CD4-positive, CD25-positive, alpha-beta regulatory T cell (primary cell): ENCODE results near the gene CBFA2T3. TPM values are rescaled to one million over a fixed set of nuclear protein-coding genes. Genes with fewer than 3 reads are reported as not detected.

Experiments used
- ATAC-seq, 2 donors: fragments of 150-1000 bp; cut with Tn5 transposase; one replicate each; pipeline ENCODE4 v1.10.0; 2021; ENCODE audit warnings: low read depth in 2 of 2, moderate number of reproducible peaks in 2 of 2, moderate library complexity in 1 of 2
- DNase-seq, 3 donors: peaks; one replicate each; pipeline versions ENCODE4 v3.0.0 to v3.0.0-alpha.2; 2012 to 2022; ENCODE audit warnings: mixed read lengths in 1 of 3
- H3K27ac ChIP-seq: one replicate; pipeline ENCODE4 v1.7.0; 2013; ENCODE audit warnings: mild to moderate bottlenecking, low read length; ENCODE audit not compliant: insufficient read depth, poor library complexity, severe bottlenecking
- H3K27me3 ChIP-seq: one replicate; pipeline ENCODE4 v1.7.0; 2013; ENCODE audit warnings: low read length; ENCODE audit not compliant: control insufficient read depth, insufficient read depth
- H3K36me3 ChIP-seq: one replicate; pipeline ENCODE4 v1.7.0; 2013; ENCODE audit warnings: mild to moderate bottlenecking, low read length, moderate library complexity; ENCODE audit not compliant: control insufficient read depth, insufficient read depth
- H3K4me1 ChIP-seq: 2 replicates; pipeline ENCODE4 v1.7.0; 2013; ENCODE audit warnings: mild to moderate bottlenecking, low read length; ENCODE audit not compliant: insufficient read depth, control insufficient read depth, poor library complexity, severe bottlenecking
- H3K4me3 ChIP-seq: one replicate; pipeline ENCODE4 v1.7.0; 2013; ENCODE audit warnings: low read depth, mild to moderate bottlenecking, low read length, moderate library complexity
- H3K9me3 ChIP-seq, 2 experiments: 1 replicate in 1 of 2; 2 replicates in 1 of 2; pipeline ENCODE4 v1.7.0; 2013; ENCODE audit warnings: low read length in 2 of 2, mild to moderate bottlenecking in 1 of 2, moderate library complexity in 1 of 2; ENCODE audit not compliant: control insufficient read depth in 2 of 2
- H3K27ac Mint-ChIP-seq, 3 donors: one replicate each; pipeline ENCODE4 v1.8.0; 2020 to 2022; ENCODE audit warnings: mild to moderate bottlenecking in 3 of 3, mixed read lengths in 3 of 3, moderate library complexity in 2 of 3
- H3K27me3 Mint-ChIP-seq: one replicate; pipeline ENCODE4 v1.8.0; 2022; ENCODE audit warnings: mild to moderate bottlenecking, mixed read lengths
- H3K36me3 Mint-ChIP-seq: one replicate; pipeline ENCODE4 v1.8.0; 2020; ENCODE audit warnings: mixed read lengths
- H3K4me1 Mint-ChIP-seq, 4 donors: one replicate each; pipeline ENCODE4 v1.8.0; 2020 to 2022; ENCODE audit warnings: mixed read lengths in 4 of 4, mild to moderate bottlenecking in 1 of 4
- H3K4me3 Mint-ChIP-seq, 4 donors: one replicate each; pipeline ENCODE4 v1.8.0; 2020 to 2022; ENCODE audit warnings: mild to moderate bottlenecking in 4 of 4, mixed read lengths in 4 of 4, moderate library complexity in 3 of 4
- H3K9me3 Mint-ChIP-seq, 7 donors: one replicate each; pipeline ENCODE4 v1.8.0; 2020 to 2022; ENCODE audit warnings: mixed read lengths in 7 of 7, mild to moderate bottlenecking in 3 of 7, moderate library complexity in 2 of 7
- polyA plus RNA-seq, 4 donors: library from polyadenylated mRNA; unstranded; fragments of 300-500 nt; fragmentation: Illumina TruSeq; gene quantifications; one replicate each; pipeline ENCODE4 v1.2.3, GENCODE V29; 2021
- total RNA-seq: library from RNA; stranded (reverse); gene quantifications from one replicate; pipeline ENCODE4 v1.2.3, GENCODE V29; 2022

The CBFA2T3 gene
- total and polyA plus RNA-seq, 5 donors from 2014 or later = 0.25 to 1.3 TPM; not detected in 3

- H3K27ac ChIP-seq = no peak overlapping the region
- ATAC-seq = no peak
- peaks cover 52% of the 10 kb centered on the region for H3K27me3 Mint-ChIP-seq
These were observed 36.8 kb downstream of the CBFA2T3 start for GRCh38 chr16:88939972-88940861.

DNA sequence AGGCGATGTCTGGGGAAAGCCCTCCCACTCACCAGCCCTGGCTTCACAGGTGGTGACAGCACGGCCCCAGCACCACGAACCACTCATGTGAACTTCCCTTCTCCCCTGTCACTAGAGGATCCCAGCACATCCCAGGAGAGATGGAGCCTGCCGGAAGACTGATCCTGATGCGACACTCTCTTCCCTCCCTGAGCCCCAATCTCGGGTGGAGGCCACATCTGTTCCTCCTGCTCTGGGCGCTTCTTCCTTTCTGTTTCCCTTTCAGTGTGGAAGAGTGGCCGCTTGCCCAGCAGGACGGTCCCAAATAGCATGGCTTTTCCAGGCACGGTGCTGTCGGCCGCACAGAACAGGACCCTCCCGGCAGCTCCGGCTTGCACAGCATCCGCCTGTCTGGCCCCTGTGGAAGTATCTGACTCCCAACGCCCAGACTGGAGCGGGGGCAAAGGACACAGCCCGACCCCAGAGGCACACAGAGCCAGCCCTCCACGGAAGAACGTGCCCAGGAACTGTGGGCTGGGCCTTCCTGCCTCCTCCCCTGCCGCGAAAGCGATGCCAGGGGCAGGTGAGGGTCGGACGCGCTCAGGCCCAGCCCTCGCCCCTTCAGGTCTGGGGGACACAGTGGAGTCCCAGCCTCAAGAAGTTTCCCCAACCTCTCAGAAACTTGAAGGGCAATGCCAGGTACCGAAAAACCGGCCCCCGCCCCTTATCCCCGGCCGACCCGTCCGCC lies 37.6 kb downstream of the CBFA2T3 start:
- no peak for DNase-seq
- H3K4me1 Mint-ChIP-seq = peaks cover 0 to 12% (median 0%) of the 10 kb centered on the region in 4 donors
- peak overlapping the region in 2 of 4 donors; percentile 28 to 39 for H3K4me3 Mint-ChIP-seq
- H3K4me1 ChIP-seq = peaks cover 21% of the 10 kb centered on the region
- no peaks in the 10 kb centered on the region for H3K9me3 ChIP-seq
- H3K27ac ChIP-seq = no peak overlapping the region
- no peaks in the 10 kb centered on the region for H3K9me3 Mint-ChIP-seq
- H3K27me3 Mint-ChIP-seq = peaks cover 44% of the 10 kb centered on the region
- H3K27me3 ChIP-seq = peaks cover 7% of the 10 kb centered on the region
- no peak overlapping the region for H3K4me3 ChIP-seq
- H3K36me3 Mint-ChIP-seq = no peaks in the 10 kb centered on the region
- no peaks in the 10 kb centered on the region for H3K36me3 ChIP-seq
- no peak overlapping the region for H3K27ac Mint-ChIP-seq
- no peak for ATAC-seq

More at GRCh38 chr16:88939972-88940861, 36.8 kb downstream of the CBFA2T3 start:
- no peaks in the 10 kb centered on the region for H3K9me3 Mint-ChIP-seq
- DNase-seq = no peak
- Histone ChIP-seq H3K27me3 (peaks cover 7% of the 10 kb centered on the region), H3K4me3 (no peak overlapping the region), H3K4me1 (peaks cover 21% of the 10 kb centered on the region), H3K9me3 (no peaks in the 10 kb centered on the region), H3K36me3 (no peaks in the 10 kb centered on the region)
- no peak overlapping the region for H3K27ac Mint-ChIP-seq
- H3K4me3 Mint-ChIP-seq = peak overlapping the region in 1 of 4 donors; percentile 46
- peaks cover 0 to 12% (median 0%) of the 10 kb centered on the region in 4 donors for H3K4me1 Mint-ChIP-seq
- no peaks in the 10 kb centered on the region for H3K36me3 Mint-ChIP-seq

GRCh38 chr16:88938777-88939244 lies 38.2 kb downstream of the CBFA2T3 start:
- DNase-seq = no peak
- no peak for ATAC-seq
- H3K4me1 Mint-ChIP-seq = peaks cover 0 to 12% (median 0%) of the 10 kb centered on the region in 4 donors
- peak overlapping the region in 1 of 3 donors; percentile 26 for H3K27ac Mint-ChIP-seq
- H3K27me3 ChIP-seq = peaks cover 7% of the 10 kb centered on the region
- H3K9me3 Mint-ChIP-seq = no peaks in the 10 kb centered on the region
- no peaks in the 10 kb centered on the region for H3K9me3 ChIP-seq
- peaks cover 21% of the 10 kb centered on the region for H3K4me1 ChIP-seq
- no peak overlapping the region for H3K4me3 ChIP-seq
- H3K36me3 ChIP-seq = no peaks in the 10 kb centered on the region
- no peak overlapping the region for H3K27ac ChIP-seq
- H3K4me3 Mint-ChIP-seq = peak overlapping the region in 1 of 4 donors; percentile 29
- no peaks in the 10 kb centered on the region for H3K36me3 Mint-ChIP-seq
- peaks cover 42% of the 10 kb centered on the region for H3K27me3 Mint-ChIP-seq

DNA sequence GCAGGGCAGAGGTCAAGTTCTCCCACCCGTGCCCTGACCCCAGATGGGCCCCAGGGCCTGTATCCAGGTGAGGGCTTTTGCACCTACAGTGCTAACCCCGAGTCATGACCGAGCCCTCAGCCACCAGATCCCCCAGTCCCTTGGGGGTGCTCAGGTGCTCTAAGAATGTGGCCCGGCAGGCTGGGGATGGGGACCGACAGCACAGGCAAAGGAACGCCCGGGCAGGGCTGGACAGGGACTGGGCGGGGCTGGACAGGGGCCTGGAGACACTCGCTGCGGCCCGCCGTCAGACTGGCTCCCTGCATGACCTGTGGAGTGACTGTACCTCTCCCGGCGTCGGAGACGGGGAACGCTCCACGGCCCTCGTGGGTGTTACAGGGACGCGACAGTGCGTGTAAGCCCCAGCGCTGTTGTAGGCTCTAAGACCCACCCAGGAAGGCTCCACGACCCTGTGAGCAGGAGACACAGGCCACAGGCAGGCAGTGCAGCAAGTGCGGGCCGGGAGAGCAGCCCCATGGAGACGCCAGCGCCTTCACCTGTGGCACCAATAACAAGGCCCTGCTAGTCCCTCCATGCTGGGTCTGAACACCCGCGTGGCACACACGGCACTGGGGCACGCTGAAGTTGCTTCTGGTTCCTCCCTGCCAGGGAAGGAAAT lies 38.8 kb downstream of the CBFA2T3 start:
- no peak overlapping the region for H3K4me3 Mint-ChIP-seq
- Histone ChIP-seq H3K27ac (no peak overlapping the region), H3K9me3 (no peaks in the 10 kb centered on the region), H3K4me1 (peaks cover 21% of the 10 kb centered on the region), H3K36me3 (no peaks in the 10 kb centered on the region), H3K27me3 (peaks cover 7% of the 10 kb centered on the region), H3K4me3 (no peak overlapping the region)
- H3K4me1 Mint-ChIP-seq = peaks cover 0 to 12% (median 0%) of the 10 kb centered on the region in 4 donors
- ATAC-seq (no peak), DNase-seq (no peak)
- no peaks in the 10 kb centered on the region for H3K9me3 Mint-ChIP-seq
- H3K27me3 Mint-ChIP-seq = peaks cover 42% of the 10 kb centered on the region
- no peaks in the 10 kb centered on the region for H3K36me3 Mint-ChIP-seq
- peak overlapping the region in 1 of 3 donors; percentile 26 for H3K27ac Mint-ChIP-seq

GRCh38 chr16:88937206-88937621 lies 39.8 kb downstream of the CBFA2T3 start:
- H3K9me3 Mint-ChIP-seq = no peaks in the 10 kb centered on the region
- no peak overlapping the region for H3K27ac Mint-ChIP-seq
- Histone ChIP-seq H3K4me1 (peaks cover 20% of the 10 kb centered on the region), H3K9me3 (no peaks in the 10 kb centered on the region), H3K27me3 (peaks cover 2% of the 10 kb centered on the region), H3K4me3 (no peak overlapping the region), H3K27ac (no peak overlapping the region), H3K36me3 (no peaks in the 10 kb centered on the region)
- peaks cover 32% of the 10 kb centered on the region for H3K27me3 Mint-ChIP-seq
- H3K4me1 Mint-ChIP-seq = peaks cover 0 to 12% (median 0%) of the 10 kb centered on the region in 4 donors
- no peaks in the 10 kb centered on the region for H3K36me3 Mint-ChIP-seq
- no peak for ATAC-seq
- DNase-seq = no peak
- peak overlapping the region in 1 of 4 donors; percentile 22 for H3K4me3 Mint-ChIP-seq

- DNase-seq (no peak), ATAC-seq (no peak)
- Mint-ChIP-seq H3K9me3 (no peaks in the 10 kb centered on the region), H3K27ac (no peak overlapping the region), H3K36me3 (no peaks in the 10 kb centered on the region), H3K27me3 (peaks cover 28% of the 10 kb centered on the region), H3K4me3 (peak overlapping the region in 1 of 4 donors; percentile 22), H3K4me1 (peaks cover 0 to 9% (median 0%) of the 10 kb centered on the region in 4 donors)
- Histone ChIP-seq H3K4me1 (peaks cover 16% of the 10 kb centered on the region), H3K4me3 (no peak overlapping the region), H3K36me3 (no peaks in the 10 kb centered on the region), H3K27me3 (peaks cover 2% of the 10 kb centered on the region), H3K27ac (no peak overlapping the region), H3K9me3 (no peaks in the 10 kb centered on the region)
These were observed 40.3 kb downstream of the CBFA2T3 start for GRCh38 chr16:88936556-88937205.

DNA sequence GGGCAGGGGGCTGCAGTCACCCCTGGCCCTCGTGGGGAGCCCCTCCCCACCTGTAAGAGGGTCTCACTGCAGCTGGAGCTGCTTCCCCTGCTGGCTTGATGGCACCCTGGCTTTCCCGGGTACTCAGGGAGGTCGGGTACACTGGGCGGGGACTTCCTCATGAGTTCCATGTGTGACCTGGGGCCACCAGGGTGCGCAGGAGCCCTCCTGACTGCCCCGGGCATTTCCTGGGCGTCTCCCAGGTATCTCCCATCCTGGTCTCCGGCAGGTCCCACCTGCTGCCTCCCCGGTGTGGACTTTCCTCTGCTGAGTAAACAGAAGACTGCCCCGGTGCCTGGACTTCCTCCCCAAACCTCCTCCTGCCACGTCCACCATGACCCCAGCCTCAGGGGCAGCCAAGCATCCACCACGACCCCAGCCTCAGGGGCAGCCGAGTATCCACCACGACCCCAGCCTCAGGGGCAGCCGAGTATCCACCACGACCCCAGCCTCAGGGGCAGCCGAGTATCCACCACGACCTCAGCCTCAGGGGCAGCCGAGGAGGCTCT lies 40.9 kb downstream of the CBFA2T3 start:
- Mint-ChIP-seq H3K27me3 (peaks cover 28% of the 10 kb centered on the region), H3K9me3 (no peaks in the 10 kb centered on the region), H3K4me3 (peak overlapping the region in 1 of 4 donors; percentile 15), H3K4me1 (peaks cover 0 to 9% (median 0%) of the 10 kb centered on the region in 4 donors), H3K36me3 (no peaks in the 10 kb centered on the region), H3K27ac (no peak overlapping the region)
- Histone ChIP-seq H3K27me3 (peaks cover 2% of the 10 kb centered on the region), H3K27ac (no peak overlapping the region), H3K4me3 (no peak overlapping the region), H3K9me3 (no peaks in the 10 kb centered on the region), H3K36me3 (no peaks in the 10 kb centered on the region), H3K4me1 (peaks cover 16% of the 10 kb centered on the region)
- ATAC-seq (no peak), DNase-seq (no peak)
